DMS 273 treated with DMSO at 0.1 percent for 48 hours (cell line): ENCODE measurements around the gene MSI2.

Source experiments
- DNase-seq: peaks from one replicate; lab custom pipeline; 2025; lab: John Stamatoyannopoulos, UW

The MSI2 gene

DNA sequence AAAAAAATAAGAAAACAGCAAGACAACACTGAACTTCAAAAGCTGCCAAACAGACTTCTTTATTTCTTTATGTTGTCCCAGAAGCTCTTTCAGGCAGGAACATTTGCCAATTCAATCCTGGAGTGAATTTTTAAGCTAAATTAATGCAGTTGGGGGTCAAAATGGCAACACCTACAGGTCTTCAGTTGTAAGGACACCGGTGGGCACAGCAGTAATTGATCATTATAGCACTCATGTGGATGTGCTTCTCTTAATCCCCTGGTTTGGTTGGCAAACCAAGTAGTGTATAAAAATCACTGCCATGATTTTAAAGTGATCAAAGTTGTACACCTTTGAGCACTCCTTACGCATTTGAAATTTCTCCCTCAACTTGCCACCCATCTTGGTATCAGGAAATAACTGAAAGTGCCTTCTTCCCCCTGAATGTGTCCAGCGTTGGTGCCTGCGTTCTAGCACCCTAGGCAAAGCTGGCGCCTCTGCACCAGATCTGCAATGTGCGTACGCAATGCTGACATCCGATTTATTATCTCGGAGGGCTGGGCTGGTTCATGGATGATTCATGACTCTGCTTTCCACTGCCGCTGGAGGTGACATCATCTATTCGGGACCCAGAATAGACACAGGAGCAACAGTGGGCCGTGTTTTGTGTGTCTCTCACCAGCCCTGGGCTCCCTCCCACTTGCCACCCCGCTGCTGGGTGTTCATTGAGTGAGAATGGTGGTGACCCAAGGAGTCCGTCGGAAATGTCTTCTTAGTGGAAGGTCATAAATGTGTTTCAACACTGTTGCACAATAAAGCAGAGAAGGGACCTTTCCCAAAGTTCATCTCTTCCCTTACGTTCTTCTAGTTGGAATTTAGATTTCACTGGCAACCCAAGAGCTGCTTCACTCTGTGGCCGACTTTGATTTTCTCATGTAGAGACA lies 285.4 kb downstream of the MSI2 start:
- no peak for DNase-seq

DNA sequence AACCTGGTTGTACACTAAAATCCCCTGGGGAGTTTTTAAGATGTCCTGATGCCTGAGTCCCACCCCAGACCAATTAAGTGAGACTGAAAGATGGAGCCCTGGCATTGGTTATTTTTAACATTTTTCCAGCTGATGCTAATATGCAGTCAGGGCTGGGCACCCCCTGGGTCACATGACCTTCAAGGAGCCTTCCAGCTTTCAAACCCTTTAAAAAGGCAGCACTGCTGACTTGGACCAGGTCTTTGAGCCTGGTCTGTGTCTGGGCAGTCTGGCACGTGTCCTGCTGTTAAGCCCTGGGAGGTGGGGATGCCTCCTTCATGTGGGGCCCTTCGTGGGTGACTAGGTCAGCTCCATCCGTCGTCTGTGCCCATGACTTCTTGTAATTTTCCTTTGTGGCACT lies 286.2 kb downstream of the MSI2 start:
- no peak for DNase-seq

DNA sequence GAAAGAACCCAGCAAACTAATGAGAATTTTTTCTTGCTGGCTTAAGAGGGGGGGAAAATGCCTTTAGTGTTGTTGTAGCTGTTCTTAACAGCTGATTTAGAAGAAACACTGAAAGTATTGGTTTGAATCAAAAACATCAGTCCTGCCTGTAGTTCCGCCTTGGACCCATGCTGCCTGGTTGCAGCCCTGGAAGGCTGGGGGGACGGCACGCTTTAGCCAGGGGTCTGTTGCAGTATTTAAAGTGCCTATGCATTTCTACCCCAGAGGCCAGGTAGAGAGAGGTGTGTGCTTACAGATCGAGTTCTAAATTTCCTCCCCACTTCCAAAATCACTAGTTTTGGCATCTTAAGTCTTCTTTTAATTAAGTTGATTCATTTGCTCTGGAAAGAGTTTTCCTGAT lies 286.9 kb downstream of the MSI2 start:
- no peak for DNase-seq

DNA sequence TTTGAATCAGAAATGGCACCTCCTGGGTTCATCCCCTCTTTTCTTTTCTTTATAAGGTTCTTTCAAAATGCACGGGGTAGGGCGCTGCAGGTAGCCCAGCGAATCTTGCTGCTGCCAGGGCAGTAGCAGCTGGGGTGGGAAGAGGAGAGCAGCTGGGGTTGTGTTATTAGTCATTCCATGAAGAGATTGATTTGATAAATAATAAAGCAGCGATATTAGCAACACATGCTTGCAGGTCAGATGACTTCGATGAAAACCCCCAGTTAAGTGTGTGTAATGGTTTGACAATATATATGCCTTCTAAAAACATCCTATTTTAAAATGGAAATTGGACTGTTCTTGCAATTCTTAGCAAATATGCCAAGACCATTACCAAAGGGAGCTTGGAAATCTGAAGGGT lies 288.1 kb downstream of the MSI2 start:
- peak; percentile 90 for DNase-seq

DNA sequence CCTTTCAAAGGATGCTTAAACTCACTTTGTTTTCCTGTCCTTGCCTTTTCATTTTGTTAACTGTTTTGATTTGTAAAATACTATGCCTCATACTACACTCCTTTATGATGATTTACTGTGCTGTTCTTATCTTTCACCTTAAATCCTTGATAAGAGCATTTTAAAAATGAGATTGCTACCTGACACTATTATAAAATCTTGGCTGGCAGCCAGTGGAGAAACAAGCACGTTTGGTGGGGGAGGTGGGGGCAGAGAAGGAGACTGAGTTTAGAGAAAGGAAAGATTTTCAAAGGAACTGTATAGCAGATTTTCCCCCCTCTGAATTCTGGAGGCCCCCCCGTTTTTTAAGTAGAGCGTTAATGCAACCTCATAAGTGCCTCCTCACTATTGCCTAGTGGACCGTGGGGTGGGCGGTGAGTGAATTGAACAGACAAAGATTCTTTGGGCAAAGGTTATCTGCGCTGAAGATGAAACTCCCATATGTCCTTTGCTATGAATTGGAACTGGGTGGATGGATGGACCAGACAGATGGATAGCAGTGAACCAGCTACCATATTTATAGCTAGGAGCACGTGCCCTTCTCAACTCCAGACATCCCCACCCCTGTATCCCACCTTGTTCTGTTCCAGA lies 288.6 kb downstream of the MSI2 start:
- DNase-seq, result peak; percentile 90

DNA sequence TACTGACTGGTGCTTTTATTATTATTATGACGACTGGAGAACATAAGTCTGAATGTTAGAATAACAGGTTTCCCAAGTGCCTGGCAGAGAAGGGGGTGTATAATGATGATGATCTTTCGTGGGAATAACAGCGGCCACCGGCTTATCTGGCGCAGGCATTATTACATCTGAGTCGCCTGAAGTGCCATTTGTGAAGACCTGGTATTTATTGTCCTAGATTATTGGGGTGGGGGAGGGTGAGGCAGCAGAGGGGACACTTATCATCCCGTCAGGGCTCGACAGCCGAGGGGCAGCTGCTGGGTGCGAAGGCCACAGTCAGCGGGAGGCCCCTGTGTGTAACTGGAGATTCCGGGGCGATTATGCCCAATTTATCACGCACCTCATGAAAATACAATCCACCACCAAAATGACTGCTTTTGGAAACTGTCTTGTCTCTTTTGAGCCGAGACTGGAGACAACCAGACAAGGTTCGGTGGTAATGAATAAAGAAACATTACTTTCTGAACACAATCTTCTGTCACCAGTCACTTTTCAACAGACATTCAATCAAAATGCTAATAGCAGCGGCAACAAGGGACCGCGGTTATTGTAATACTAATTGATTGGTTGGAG lies 289.5 kb downstream of the MSI2 start:
- DNase-seq, result no peak

DNA sequence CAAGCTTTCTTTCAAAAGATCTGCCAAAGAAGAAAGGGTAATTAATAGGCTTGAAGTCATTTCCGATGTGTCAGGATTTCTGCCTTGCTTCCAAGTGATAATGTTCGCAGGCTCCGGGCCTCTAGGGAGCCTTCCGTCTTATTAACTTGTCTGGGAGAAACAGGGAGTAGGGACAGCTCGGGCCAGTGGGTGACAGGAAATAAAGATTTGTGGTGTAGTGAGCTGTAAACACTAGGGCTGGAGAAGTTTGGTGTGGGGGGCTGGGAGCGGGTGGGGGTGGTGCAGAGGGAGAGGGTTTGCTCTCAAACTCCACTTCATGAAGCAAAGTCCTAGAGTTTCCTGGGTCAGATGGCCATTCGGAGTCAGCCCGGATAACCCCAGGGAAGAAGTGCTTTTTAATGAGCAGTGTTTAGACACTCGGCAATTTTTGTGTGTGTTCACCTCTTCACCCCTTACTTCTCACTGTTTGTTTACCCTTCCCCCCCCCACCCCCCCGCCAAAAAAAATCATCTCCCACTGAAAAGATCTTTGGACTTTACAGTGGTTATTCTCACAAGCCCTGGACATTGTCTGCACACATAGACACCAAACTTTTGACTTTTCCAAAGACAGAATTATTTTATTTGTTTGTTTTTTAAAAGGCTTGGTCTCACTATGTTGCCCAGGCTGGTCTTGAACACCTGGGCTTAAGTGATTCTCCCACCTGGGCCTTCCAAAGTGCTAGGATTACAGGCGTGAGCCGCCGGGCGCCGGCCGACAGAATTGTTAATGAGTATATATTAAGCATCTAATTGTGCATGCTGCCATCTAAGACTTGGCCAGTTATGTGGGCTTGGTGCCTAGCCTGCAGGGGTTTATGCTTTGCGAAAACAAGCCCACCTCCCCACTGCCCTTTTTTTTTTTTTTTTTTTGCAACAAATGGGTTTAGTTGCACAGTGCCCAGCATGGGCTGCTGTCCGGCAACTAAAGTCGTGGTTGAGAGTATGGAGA lies 292.4 kb downstream of the MSI2 start:
- no peak for DNase-seq

DNA sequence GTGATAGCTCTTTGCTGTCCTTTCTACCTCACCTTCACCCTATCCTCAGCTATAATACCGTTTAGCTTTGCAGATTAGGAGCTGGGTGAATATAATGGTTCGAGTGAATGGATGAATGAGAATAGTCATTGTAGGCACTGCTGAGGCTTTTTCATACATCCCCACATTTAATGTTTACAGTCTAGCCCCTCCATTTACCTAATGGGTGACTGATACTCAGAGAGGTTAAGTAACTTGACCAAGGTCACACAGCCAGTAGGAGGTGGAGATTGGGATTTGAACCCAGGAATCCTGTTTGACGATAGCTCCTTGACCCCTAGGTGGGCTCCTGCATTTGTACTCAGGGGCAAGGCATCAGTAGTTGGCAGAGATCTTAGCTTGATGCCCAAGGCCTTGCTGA lies 293.1 kb downstream of the MSI2 start:
- DNase-seq, result no peak

DNA sequence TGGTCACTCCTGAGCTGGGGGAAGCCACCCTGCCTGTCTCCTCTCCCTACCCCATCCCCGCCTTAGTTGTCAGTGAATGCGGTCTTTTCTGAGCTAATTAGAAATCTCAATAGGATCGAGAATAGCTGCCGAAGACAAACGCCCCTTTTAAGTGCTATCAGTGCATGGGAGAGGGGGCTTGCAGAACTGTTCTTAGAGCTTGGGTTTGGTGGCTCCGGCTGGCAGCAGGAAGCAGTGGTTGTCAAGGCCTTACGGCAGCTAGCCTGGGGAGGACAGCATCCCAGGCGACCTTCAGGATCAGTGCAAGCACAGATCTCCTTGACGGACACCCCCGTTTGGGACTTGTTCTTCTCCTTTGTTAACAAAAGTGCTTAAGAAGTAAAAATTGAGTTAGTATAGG lies 293.7 kb downstream of the MSI2 start:
- DNase-seq, result no peak

DNA sequence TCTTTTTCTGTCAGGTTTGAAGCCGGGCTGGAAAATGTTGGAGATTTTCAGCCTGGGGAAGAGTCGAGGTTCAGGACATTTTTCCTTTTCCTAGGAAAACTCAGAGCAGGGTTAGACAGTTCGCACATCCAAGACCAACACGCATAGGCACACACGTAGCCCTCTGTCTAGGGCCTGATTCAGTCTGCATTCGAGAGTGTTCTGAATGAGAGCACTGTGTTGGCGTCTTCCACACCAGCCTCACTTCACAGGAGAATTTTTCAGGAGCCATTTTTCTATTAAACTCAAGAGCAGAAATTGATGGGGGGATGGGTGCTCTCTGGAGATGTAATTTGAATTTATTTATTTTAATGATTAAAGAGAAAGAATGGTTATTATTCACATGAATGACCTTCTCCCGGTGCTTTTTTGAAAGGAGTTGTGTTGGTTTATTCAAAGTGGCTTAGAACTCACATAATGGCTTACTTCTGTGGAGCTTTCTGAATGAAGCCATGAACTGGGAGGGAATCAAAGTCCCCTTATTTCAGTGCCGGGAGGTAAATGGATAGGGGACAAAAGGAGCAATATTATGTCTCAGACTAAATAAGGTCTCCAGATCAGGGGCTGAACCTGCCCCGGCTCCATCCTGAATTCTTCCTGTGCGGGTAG lies 294.5 kb downstream of the MSI2 start:
- DNase-seq, result no peak

DNA sequence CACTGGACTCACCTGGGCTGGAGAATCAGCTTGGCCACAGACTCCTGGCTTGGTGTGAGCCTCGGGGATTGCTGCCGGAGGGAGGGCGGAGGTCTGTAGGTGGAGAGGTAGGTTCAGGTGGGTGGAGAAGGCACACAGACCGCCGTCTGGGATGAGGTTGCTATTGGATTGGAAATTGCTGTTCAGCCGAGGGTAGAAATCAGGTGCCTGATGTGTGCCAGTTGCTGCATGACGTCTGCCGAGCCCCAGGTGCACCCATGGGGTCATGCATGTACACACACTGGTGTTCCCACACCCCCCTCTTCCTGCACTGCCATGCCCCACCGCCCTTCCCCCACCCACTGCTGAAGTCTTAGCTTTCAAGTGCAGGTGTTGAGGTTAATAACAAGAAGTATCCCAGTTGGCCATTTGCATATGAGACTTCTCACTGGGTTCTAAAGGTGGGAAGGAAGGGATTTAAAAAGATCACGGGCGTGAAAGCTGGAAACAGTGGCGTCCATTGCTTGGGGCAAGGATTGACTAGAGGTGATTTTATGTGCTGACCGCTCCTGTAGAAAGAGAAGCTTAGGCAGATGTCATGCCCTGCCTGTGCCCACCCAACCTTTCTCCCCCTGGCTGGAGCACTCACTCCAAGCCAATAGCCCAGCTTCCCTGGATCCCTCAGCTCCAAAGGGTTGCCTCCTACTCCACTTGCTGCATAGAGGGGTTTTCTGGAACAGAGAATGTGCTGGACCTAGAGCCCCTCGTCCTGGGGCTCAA lies 295.2 kb downstream of the MSI2 start:
- no peak for DNase-seq

DNA sequence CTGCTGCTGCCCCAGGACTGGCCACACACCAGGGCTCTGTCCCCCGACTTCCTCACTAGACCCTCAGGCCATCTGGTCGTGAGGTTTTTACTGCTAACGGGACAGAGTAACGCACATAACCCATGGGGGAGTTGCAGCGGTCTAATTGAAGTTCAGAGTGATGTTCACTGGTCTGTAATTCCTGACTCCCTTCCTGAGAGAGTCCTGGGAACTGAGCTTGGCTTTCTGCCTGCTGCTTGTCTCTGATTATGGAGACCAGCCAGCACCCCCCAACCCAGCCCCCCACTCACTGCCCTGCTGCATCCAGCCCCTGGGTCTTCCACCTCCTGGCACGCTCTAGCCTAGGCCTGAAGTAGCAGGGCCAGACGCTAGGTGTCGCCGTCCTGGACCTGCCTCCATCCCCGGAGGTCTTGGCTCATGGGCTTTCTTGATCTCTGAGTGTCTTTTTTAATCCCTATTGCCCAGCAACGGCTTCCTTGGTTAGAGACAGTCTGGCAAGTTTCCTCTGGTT lies 295.8 kb downstream of the MSI2 start:
- DNase-seq, result peak; percentile 42

DNA sequence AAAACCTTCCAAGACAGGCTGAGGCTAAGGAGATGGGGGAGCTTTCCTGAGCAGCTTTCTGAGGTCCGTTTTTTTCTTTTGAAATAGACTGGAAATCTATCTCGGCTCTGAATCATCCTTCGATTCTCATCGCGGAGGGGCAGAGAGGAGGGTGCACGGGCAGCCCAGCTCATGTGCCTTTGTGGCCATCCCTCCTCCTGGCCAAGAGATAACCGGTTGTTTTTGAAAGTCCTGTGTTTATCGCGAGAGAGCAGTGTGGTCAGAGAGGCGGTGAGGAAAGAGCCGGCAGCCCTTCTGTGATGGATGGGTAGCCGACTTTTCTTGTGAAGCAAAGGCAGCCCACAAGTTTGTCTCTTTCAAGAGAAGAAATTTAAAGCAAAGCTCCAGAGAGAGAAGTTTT lies 297.2 kb downstream of the MSI2 start:
- no peak for DNase-seq

DNA sequence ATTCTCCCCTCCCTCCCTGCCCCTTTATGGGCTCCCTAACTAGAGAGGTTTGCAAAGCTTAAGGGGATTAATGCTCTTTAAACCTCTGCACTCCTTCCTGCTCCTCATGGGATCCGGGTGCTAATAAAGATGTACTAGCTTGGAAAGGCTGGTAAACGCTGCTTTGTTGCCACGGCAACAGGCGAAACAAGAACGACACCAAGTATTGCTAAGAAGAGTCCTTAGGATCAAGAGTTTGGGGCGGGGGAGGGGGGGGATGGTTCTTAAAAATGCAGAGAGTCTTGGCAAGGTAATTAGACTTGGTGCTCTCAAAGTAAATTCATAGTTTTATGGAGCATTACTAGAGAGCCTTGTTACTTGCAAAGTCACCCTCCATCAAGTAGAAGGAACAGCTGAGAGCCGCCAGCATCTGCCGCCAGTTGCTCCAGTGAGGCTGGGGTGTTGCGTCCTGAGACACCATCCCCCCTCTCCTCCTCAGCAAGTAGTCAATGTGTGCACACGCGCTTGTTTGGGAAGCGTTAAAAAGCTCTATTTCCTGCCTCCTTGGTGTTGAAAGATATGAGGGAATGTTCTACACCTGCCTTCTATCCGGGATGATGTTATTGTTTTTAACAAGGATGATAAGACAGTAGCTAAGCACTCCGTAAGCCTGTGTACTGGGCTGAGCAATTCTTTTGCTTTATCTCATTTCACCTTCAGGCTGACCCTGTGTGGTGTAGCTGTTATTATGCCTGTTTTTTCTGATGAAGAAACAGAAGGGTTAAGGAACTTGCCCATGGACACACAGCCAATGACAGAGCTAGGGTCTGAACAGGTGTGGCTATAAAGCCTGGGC lies 297.9 kb downstream of the MSI2 start:
- DNase-seq, result no peak

DNA sequence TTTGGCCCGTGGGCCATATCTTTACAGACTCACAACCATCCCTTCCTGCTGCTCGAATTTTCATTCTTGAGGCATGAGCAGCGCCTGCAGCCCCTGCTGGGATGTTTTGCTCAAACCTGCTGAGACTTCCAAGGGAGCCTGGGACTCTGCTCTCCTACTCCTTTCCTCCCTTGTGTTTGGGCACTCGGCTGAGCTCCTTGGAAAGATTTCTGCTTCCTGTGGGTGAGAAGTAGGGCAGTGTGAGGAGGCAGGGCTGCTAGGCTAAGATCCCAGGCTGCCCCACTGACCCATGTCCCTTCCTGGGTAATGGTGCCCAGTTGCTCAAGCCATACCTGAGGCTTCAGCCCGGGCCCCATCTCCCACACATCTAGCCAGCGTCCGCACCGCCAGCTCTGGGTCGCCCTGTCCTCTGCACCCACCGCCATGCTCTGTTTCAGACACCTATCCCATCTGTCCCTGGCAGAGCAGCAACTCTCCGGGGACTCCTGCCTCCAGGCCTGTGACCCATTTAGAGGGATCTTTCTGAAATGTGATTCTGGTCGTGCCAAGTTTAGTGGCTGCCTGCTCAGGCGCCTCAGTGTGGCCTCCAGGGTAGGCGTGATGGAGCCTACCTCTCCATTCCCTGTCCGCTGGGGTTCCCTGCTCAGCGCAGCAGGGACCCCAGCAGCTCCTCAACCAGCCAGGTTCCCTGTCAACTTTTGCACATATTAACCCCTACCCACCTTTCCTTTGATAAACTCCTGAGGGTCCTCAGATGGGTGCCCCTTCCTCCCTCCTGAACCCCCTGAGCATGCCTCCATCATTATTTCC lies 298.7 kb downstream of the MSI2 start:
- DNase-seq, result no peak

DNA sequence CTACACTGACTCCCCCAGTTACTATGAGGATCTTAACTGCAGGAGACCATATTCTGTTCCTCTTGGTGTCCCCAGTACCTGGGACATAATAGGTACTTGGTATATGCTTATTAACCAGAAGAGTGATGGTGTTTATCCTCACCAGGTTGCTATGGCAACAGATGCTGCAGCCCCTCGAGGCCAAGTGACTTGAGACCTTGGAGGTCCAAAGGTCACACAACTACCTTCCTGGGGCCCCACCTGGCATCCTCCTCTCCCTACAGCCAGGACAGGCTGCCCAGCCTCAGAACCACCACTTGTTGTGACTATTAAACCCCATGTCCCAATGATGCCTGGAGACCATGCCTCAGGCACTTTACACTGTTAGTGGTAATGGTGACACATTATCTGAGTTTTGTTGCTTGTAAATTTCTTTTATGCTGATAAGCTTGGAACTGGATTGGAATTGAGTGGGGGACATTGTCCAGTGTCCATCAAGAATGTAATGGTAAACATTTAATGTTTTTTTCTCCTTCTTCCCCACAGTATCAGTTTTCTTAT lies 299.4 kb downstream of the MSI2 start:
- no peak for DNase-seq

DNA sequence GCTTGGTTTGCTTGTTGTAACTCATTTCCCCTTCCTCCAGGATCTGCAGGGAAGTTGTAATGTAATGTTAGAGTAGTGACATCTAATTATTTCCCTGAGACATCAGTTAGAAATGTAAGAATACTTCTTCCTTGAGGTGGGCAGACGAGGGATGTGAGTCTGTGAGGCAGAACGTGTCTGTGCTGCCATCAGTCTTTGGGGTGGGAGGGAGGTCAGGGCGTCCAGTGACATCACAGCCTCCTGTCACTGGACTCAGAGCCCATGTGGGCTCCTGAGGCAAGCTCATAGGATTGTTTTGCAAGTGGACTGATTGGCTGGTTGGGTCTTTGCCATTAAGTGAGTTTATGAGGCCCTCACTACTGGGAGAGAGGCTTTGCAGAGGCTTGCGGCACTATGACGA lies 300.0 kb downstream of the MSI2 start:
- DNase-seq, result no peak

DNA sequence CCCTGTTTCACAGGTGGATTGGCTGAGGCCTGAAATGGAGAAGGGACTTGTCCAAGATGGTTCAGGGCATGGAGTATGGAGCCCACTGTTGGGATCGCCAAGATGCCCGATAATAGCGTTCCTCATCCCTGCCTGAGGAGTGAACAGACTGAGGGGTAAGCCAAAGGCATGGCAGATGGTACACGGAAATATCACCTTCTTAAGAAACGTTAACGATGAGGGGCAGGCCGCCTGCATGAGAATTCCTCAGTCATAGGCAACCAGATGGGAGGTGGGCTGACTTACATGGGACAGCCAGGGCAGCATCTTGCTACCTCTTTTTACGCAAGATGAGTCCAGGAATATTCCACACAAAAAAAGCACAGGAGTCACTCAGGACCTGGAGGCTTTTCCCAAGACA lies 300.7 kb downstream of the MSI2 start:
- DNase-seq, result peak; percentile 59
